ENCODE results near the gene DPP6. TPM values are rescaled to one million over a fixed set of nuclear protein-coding genes. Genes with fewer than 3 reads are reported as not detected.

Gene DPP6
- total RNA-seq, 1 experiment from 2014 or later, result not detected

GRCh38 chr7:154769001-154769400, 716.8 kb downstream of the DPP6 start:
- ATAC-seq, result no peak
- POLR2A ChIA-PET, result no interaction called here
- TF ChIP-seq ZNF232 (CRISPR knock-in tag; IDR thresholded peaks at IDR 0.05) (no peak), NR1H2 (CRISPR knock-in tag; IDR thresholded peaks at IDR 0.05) (no peak), RELA (CRISPR knock-in tag; IDR thresholded peaks at IDR 0.05; ENCODE audit: borderline replicate concordance) (no peak), ZBTB21 (CRISPR knock-in tag; IDR thresholded peaks at IDR 0.05; ENCODE audit: borderline replicate concordance) (no peak), PRRX2 (CRISPR knock-in tag; IDR thresholded peaks at IDR 0.05) (no peak), ZNF219 (CRISPR knock-in tag; IDR thresholded peaks at IDR 0.05; ENCODE audit: borderline replicate concordance) (no peak), IRF1 (CRISPR knock-in tag; IDR thresholded peaks at IDR 0.05) (no peak), CBFB (CRISPR knock-in tag; IDR thresholded peaks at IDR 0.05; ENCODE audit: low read depth) (no peak), ARID4B (CRISPR knock-in tag; IDR thresholded peaks at IDR 0.05; ENCODE audit: borderline replicate concordance) (no peak), ZMAT4 (CRISPR knock-in tag; IDR thresholded peaks at IDR 0.05) (no peak), OVOL2 (CRISPR knock-in tag; IDR thresholded peaks at IDR 0.05; ENCODE audit: borderline replicate concordance) (no peak), SMAD3 (CRISPR knock-in tag; IDR thresholded peaks at IDR 0.05; ENCODE audit: borderline replicate concordance) (no peak)
- CTCF ChIA-PET, result no interaction called here
- H3K9me3 Mint-ChIP-seq, result peaks cover 87% of the 10 kb centered on the region
- DNase-seq (ENCODE audit: low spot score), result no peak
- H3K4me3 Mint-ChIP-seq, result no peak overlapping the region
- H3K36me3 Mint-ChIP-seq, result peaks cover 79% of the 10 kb centered on the region
- no peaks in the 10 kb centered on the region for H3K4me1 Mint-ChIP-seq
- peaks cover 24% of the 10 kb centered on the region for H3K27me3 Mint-ChIP-seq (ENCODE audit: low read depth)
- no peak overlapping the region for H3K27ac Mint-ChIP-seq

- no peak for TF ChIP-seq ZMAT4 (CRISPR knock-in tag; IDR thresholded peaks at IDR 0.05)
- TF ChIP-seq ZNF138 (CRISPR knock-in tag; conservative IDR thresholded peaks at IDR 0.05), result no peak
- no peak for TF ChIP-seq AFF4 (CRISPR knock-in tag; IDR thresholded peaks at IDR 0.05; ENCODE audit: borderline replicate concordance)
- TF ChIP-seq MYBL2 (CRISPR knock-in tag; IDR thresholded peaks at IDR 0.05), result no peak
- no peak for TF ChIP-seq ZNF263 (CRISPR knock-in tag; IDR thresholded peaks at IDR 0.05; ENCODE audit: low read depth)
- no peak for TF ChIP-seq ELF4 (CRISPR knock-in tag; IDR thresholded peaks at IDR 0.05; ENCODE audit: low read depth)
- no peak for TF ChIP-seq OVOL2 (CRISPR knock-in tag; IDR thresholded peaks at IDR 0.05; ENCODE audit: borderline replicate concordance)
- no peak for TF ChIP-seq IRF2 (CRISPR knock-in tag; IDR thresholded peaks at IDR 0.05; ENCODE audit: borderline replicate concordance, low read depth)
- TF ChIP-seq ATF6 (CRISPR knock-in tag; IDR thresholded peaks at IDR 0.05), result no peak
- peaks cover 81% of the 10 kb centered on the region for H3K36me3 Mint-ChIP-seq
- H3K4me3 Mint-ChIP-seq, result no peak overlapping the region
- H3K4me1 Mint-ChIP-seq, result no peaks in the 10 kb centered on the region
- ATAC-seq, result no peak
- peaks cover 88% of the 10 kb centered on the region for H3K9me3 Mint-ChIP-seq
- ChIA-PET POLR2A (no interaction called here), CTCF (no interaction called here)
- H3K27me3 Mint-ChIP-seq (ENCODE audit: low read depth), result peaks cover 25% of the 10 kb centered on the region
- no peak for DNase-seq (ENCODE audit: low spot score)
- no peak overlapping the region for H3K27ac Mint-ChIP-seq
Observed at GRCh38 chr7:154769527-154769926, 717.3 kb downstream of the DPP6 start.
